Fibroblast of lung (primary cell): ENCODE results near the gene ATRIP. TPM values are rescaled to one million over a fixed set of nuclear protein-coding genes. Genes with fewer than 3 reads are reported as not detected.

ENCODE experiments used
- DNase-seq, 2 donors: peaks; one replicate each; pipeline versions ENCODE4 v3.0.0 to v3.0.0-alpha.2; 2010; ENCODE audit warnings: low read depth in 2 of 2
- H2AFZ ChIP-seq: 2 replicates; pipeline ENCODE4 v1.5.1; 2012; ENCODE audit warnings: low read length, control low read depth, inconsistent platforms
- H3K27ac ChIP-seq: 2 replicates; pipeline ENCODE4 v1.5.1; 2011; ENCODE audit warnings: low read length, control low read depth; ENCODE audit not compliant: insufficient read depth
- H3K27me3 ChIP-seq: 2 replicates; pipeline ENCODE4 v1.5.1; 2011; ENCODE audit warnings: mild to moderate bottlenecking, low read length; ENCODE audit not compliant: control insufficient read depth, insufficient read depth
- H3K36me3 ChIP-seq: 2 replicates; pipeline ENCODE4 v1.5.1; 2011; ENCODE audit warnings: low read length; ENCODE audit not compliant: control insufficient read depth, insufficient read depth
- H3K4me1 ChIP-seq: 2 replicates; pipeline ENCODE4 v1.5.1; 2011; ENCODE audit warnings: low read length; ENCODE audit not compliant: control insufficient read depth, insufficient read depth; ENCODE audit errors: extremely low read depth
- H3K4me2 ChIP-seq: 2 replicates; pipeline ENCODE4 v1.5.1; 2011; ENCODE audit warnings: low read length, control low read depth; ENCODE audit not compliant: insufficient read depth; ENCODE audit errors: extremely low read depth
- H3K4me3 ChIP-seq, 4 experiments: fragments of 200-600 bp in 1 of 4; sonication (generic) in 1 of 4; replicated peaks in 1 of 4; 2 replicates each; pipeline ENCODE4 v1.5.1; 2011 to 2016; ENCODE audit warnings: low read length in 4 of 4, low read depth in 3 of 4, mild to moderate bottlenecking in 3 of 4, control low read depth in 2 of 4, inconsistent platforms in 1 of 4, mixed read lengths in 1 of 4; ENCODE audit not compliant: insufficient read depth in 1 of 4; ENCODE audit errors: control extremely low read depth in 1 of 4
- H3K79me2 ChIP-seq: 2 replicates; pipeline ENCODE4 v1.5.1; 2012; ENCODE audit warnings: mild to moderate bottlenecking, low read length, inconsistent platforms; ENCODE audit not compliant: control insufficient read depth, insufficient read depth
- H3K9ac ChIP-seq: 2 replicates; pipeline ENCODE4 v1.5.1; 2011; ENCODE audit warnings: mild to moderate bottlenecking, low read length, control low read depth; ENCODE audit not compliant: insufficient read depth
- H3K9me3 ChIP-seq: 2 replicates; pipeline ENCODE4 v1.5.1; 2012; ENCODE audit warnings: low read depth, low read length; ENCODE audit not compliant: control insufficient read depth, insufficient read depth
- H4K20me1 ChIP-seq: 2 replicates; pipeline ENCODE4 v1.5.1; 2011; ENCODE audit warnings: low read length; ENCODE audit not compliant: control insufficient read depth, insufficient read depth; ENCODE audit errors: extremely low read depth
- EZH2 ChIP-seq: IDR thresholded peaks from 2 replicates; pipeline ENCODE4 v1.5.1; 2012; ENCODE audit warnings: low read length, control low read depth, mild to moderate bottlenecking; ENCODE audit errors: missing control alignments
- polyA plus RNA-seq, 2 donors: library from polyadenylated mRNA; depleted of rRNA in 1 of 2; stranded (reverse) in 1 of 2; unstranded in 1 of 2; fragments of >200 nt; gene quantifications; 2 replicates each; pipeline ENCODE4 v1.2.1, GENCODE V29; 2011 to 2012; ENCODE audit warnings: missing spikeins in 1 of 2
- total RNA-seq: library from RNA; depleted of rRNA; stranded (reverse); fragments of >200 nt; gene quantifications from 2 replicates; pipeline ENCODE4 v1.2.1, GENCODE V29; 2014
- TF ChIP-seq, protein P1 (sequence below), 2 donors: IDR thresholded peaks in 1 of 2; conservative IDR thresholded peaks in 1 of 2; 1 replicate in 1 of 2; 2 replicates in 1 of 2; pipeline ENCODE4 v1.5.1; 2011 to 2012; ENCODE audit warnings: low read length in 2 of 2, control low read depth in 1 of 2, inconsistent platforms in 1 of 2, low read depth in 1 of 2, mild to moderate bottlenecking in 1 of 2

The ATRIP gene
- total and polyA plus RNA-seq, 2 donors (not counting 1 experiment from before 2014, with no cell fraction given): 3.0 to 5.0 TPM

DNA sequence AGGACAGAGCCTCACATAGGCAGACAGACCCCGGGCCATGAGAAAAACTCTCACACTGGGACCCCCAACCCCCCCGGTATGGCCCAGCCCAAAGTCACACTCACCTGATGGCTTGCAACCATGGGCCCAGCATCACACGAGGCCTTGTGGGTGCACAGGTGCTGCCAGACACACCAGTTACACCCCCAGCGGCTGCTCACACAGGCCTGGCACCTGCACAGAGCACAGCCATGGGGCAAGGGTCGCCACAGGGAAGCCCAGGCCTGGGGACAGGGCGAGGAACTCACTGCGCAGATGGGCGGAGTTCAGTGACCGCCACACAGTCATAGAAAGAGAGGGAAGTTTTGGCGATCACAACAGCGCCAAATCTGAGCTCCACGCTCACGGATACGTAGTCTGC lies 26.0 kb upstream of the ATRIP start:
- Histone ChIP-seq H3K4me3 (no peak overlapping the region), H3K9ac (no peak overlapping the region), H3K27me3 (no peaks in the 10 kb centered on the region), H3K4me2 (no peak overlapping the region), H4K20me1 (no peaks in the 10 kb centered on the region), H3K4me1 (no peaks in the 10 kb centered on the region), H3K27ac (no peak overlapping the region), H2AFZ (no peak overlapping the region), H3K79me2 (no peaks in the 10 kb centered on the region), H3K36me3 (peaks cover 6% of the 10 kb centered on the region), H3K9me3 (no peaks in the 10 kb centered on the region)
- no peak for DNase-seq
- TF ChIP-seq EZH2: no peak
- TF ChIP-seq, protein P1, sequence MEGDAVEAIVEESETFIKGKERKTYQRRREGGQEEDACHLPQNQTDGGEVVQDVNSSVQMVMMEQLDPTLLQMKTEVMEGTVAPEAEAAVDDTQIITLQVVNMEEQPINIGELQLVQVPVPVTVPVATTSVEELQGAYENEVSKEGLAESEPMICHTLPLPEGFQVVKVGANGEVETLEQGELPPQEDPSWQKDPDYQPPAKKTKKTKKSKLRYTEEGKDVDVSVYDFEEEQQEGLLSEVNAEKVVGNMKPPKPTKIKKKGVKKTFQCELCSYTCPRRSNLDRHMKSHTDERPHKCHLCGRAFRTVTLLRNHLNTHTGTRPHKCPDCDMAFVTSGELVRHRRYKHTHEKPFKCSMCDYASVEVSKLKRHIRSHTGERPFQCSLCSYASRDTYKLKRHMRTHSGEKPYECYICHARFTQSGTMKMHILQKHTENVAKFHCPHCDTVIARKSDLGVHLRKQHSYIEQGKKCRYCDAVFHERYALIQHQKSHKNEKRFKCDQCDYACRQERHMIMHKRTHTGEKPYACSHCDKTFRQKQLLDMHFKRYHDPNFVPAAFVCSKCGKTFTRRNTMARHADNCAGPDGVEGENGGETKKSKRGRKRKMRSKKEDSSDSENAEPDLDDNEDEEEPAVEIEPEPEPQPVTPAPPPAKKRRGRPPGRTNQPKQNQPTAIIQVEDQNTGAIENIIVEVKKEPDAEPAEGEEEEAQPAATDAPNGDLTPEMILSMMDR (conservative IDR thresholded peaks at IDR 0.05 in 1 of 2, IDR thresholded peaks at IDR 0.05 in 1 of 2; ENCODE audit: low read depth in 1 of 2, low read length in 2 of 2): no peak

DNA sequence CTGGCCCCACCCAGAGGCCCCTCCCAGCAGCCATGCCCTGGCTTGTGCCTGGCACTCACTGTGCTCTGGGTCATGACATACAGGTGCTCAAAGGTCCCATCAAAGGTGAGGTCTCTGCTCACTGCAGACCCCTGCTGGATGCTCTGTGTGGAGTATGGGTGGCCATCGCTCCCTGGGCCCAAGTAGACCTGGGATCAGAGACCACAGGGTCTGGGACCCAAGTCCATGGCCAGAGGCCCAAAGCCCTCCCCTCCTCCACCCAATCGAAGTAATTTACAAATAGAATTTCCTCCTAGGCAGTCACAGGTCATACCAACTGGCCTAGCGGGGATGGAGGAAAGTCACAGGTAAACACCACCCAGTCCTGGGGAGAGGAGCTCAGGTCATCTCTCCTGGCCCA lies 24.3 kb upstream of the ATRIP start:
- Histone ChIP-seq H2AFZ (no peak overlapping the region), H4K20me1 (no peaks in the 10 kb centered on the region), H3K36me3 (peaks cover 4% of the 10 kb centered on the region), H3K4me3 (no peak overlapping the region), H3K9me3 (no peaks in the 10 kb centered on the region), H3K27ac (no peak overlapping the region), H3K4me2 (no peak overlapping the region), H3K4me1 (peaks cover 6% of the 10 kb centered on the region), H3K9ac (no peak overlapping the region), H3K27me3 (no peaks in the 10 kb centered on the region), H3K79me2 (no peaks in the 10 kb centered on the region)
- TF ChIP-seq EZH2: no peak
- TF ChIP-seq, protein P1 (conservative IDR thresholded peaks at IDR 0.05 in 1 of 2, IDR thresholded peaks at IDR 0.05 in 1 of 2; ENCODE audit: low read depth in 1 of 2, low read length in 2 of 2): no peak
- DNase-seq: no peak

DNA sequence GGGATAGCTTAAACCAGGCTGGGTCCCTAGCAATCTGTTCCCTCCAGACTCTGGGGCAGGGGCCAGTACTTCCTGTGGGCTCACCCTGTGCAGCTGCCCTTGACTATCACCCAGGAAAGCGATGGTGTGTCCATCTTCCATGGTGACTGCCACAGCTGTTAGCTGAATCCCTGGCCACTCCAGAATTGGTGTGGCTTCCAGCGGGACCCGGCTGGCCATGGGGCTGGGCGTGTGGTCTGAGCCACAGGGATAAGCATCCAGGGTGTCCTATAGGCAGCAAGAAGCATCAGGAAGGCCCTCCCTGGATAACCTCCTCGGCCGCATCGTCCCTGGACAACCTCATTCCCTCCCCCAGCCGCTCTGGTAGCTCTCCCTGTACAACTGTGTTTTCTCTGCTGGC lies 23.9 kb upstream of the ATRIP start:
- Histone ChIP-seq H3K9me3 (no peaks in the 10 kb centered on the region), H3K4me2 (no peak overlapping the region), H3K9ac (no peak overlapping the region), H3K79me2 (no peaks in the 10 kb centered on the region), H3K4me3 (no peak overlapping the region), H3K27ac (no peak overlapping the region), H3K4me1 (peaks cover 7% of the 10 kb centered on the region), H4K20me1 (no peaks in the 10 kb centered on the region), H2AFZ (no peak overlapping the region), H3K27me3 (no peaks in the 10 kb centered on the region), H3K36me3 (peaks cover under 1% of the 10 kb centered on the region)
- TF ChIP-seq, protein P1 (conservative IDR thresholded peaks at IDR 0.05 in 1 of 2, IDR thresholded peaks at IDR 0.05 in 1 of 2; ENCODE audit: low read depth in 1 of 2, low read length in 2 of 2): no peak
- no peak for TF ChIP-seq EZH2
- DNase-seq: no peak
